Inferior parietal cortex (tissue), 1 donor: ENCODE data around the gene ZFC3H1.
"Not testable (repeated sequence)": the region's sequence is repeated elsewhere in the genome, so short reads cannot be mapped to it uniquely, and the experiment has no call there.

ENCODE experiments used
- DNase-seq: peaks from one replicate; pipeline ENCODE4 v3.0.0-alpha.2; 2016; ENCODE audit errors: extremely low spot score

The ZFC3H1 gene

GRCh38 chr12:71576496-71576895, 87.2 kb downstream of the ZFC3H1 start:
- no peak for DNase-seq

- DNase-seq, result not testable (repeated sequence)
These were observed 93.8 kb downstream of the ZFC3H1 start for GRCh38 chr12:71569885-71570284.

DNA sequence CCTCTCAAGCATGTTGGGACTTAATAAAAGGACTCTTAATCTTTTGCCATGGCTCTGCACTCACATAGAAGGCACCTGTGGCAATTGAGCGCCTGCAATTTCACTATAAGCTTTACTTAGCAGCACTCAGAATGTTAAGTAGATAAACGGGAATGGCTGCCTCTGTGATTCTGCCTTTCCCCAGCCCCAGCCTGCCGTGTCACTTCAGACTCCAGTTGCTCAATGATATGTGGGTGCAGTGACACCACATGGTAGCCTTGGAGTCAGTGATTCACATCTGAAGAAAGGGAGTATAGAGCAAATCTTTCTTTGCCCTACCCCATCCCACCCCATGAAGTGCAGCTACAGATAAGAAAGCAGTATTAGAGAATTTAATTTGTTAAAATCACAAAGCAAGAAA, 96.1 kb downstream of the ZFC3H1 start:
- DNase-seq, result no peak

GRCh38 chr12:71566655-71567054, 97.0 kb downstream of the ZFC3H1 start:
- no peak for DNase-seq

GRCh38 chr12:71565535-71565934, 98.1 kb downstream of the ZFC3H1 start:
- DNase-seq, result no peak

GRCh38 chr12:71562676-71563595, 100.7 kb downstream of the ZFC3H1 start:
- DNase-seq, result no peak
